Thoracic aorta (tissue), 2 donors: ENCODE data around the gene IL17B. TPM values are rescaled to one million over a fixed set of nuclear protein-coding genes. Genes with fewer than 3 reads are reported as not detected.

Source experiments
- ATAC-seq: fragments of 150-250 bp; one replicate; pipeline ENCODE4 v1.8.0; 2017; ENCODE audit warnings: low read depth; ENCODE audit not compliant: insufficient number of reproducible peaks, low FRiP score
- DNase-seq: peaks from one replicate; pipeline ENCODE4 v3.0.0-alpha.2; 2020; ENCODE audit warnings: low spot score
- H3K27ac ChIP-seq, 2 donors: fragments of 200-600 bp; sonication (generic); 1 replicate in 1 of 2; 2 replicates in 1 of 2; pipeline ENCODE4 v1.5.1; 2016; ENCODE audit warnings: mild to moderate bottlenecking in 2 of 2, moderate library complexity in 2 of 2
- H3K27me3 ChIP-seq: fragments of 200-600 bp; sonication (generic); replicated peaks from 2 replicates; pipeline ENCODE4 v1.6.0; 2016; ENCODE audit warnings: mild to moderate bottlenecking; ENCODE audit not compliant: insufficient read depth
- H3K36me3 ChIP-seq: fragments of 200-600 bp; sonication (generic); one replicate; pipeline ENCODE4 v1.5.1; 2016
- H3K4me1 ChIP-seq, 2 donors: fragments of 200-600 bp; sonication (generic); 1 replicate in 1 of 2; 2 replicates in 1 of 2; pipeline versions ENCODE4 v1.5.1 to v1.6.0; 2016; ENCODE audit warnings: low read depth in 2 of 2, mild to moderate bottlenecking in 1 of 2; ENCODE audit not compliant: control insufficient read depth in 1 of 2
- H3K4me3 ChIP-seq: fragments of 200-600 bp; sonication (generic); 2 replicates; pipeline ENCODE4 v1.5.1; 2016; ENCODE audit warnings: mild to moderate bottlenecking
- H3K9me3 ChIP-seq: fragments of 200-600 bp; sonication (generic); 2 replicates; pipeline ENCODE4 v1.5.1; 2016
- CTCF ChIP-seq: fragments of 200-600 bp; sonication (generic); IDR thresholded peaks from one replicate; pipeline ENCODE4 v1.5.1; 2019; ENCODE audit warnings: antibody characterized with exemption
- total RNA-seq, 2 donors: library from RNA; depleted of rRNA; stranded (reverse); fragments of >200 nt; gene quantifications; one replicate each; pipeline versions ENCODE4 v1.1.0 to v1.2.3, GENCODE V29; 2016

IL17B gene
- total RNA-seq, 2 donors from 2014 or later: 1.9 to 7.1 TPM

GRCh38 chr5:149421834-149422233 is 42.7 kb upstream of the IL17B start:
- Histone ChIP-seq H3K4me3 (peak overlapping the region; percentile 83), H3K36me3 (peaks cover 96% of the 10 kb centered on the region), H3K27me3 (no peaks in the 10 kb centered on the region), H3K4me1 (peaks cover 36 to 95% of the 10 kb centered on the region in 2 donors), H3K27ac (peak overlapping the region; percentile 96 to 97), H3K9me3 (no peaks in the 10 kb centered on the region)
- no peak for TF ChIP-seq CTCF
- DNase-seq (no peak), ATAC-seq (no peak)

- no peaks in the 10 kb centered on the region for H3K27me3 ChIP-seq
- H3K9me3 ChIP-seq: no peaks in the 10 kb centered on the region
- H3K27ac ChIP-seq: peak overlapping the region; percentile 96 to 97
- H3K36me3 ChIP-seq: peaks cover 96% of the 10 kb centered on the region
- peaks cover 38 to 99% of the 10 kb centered on the region in 2 donors for H3K4me1 ChIP-seq
- DNase-seq (no peak), ATAC-seq (no peak)
- TF ChIP-seq CTCF: no peak
- H3K4me3 ChIP-seq: peak overlapping the region; percentile 83
Observed at GRCh38 chr5:149421372-149421685, 42.2 kb upstream of the IL17B start.

- DNase-seq (no peak), ATAC-seq (no peak)
- Histone ChIP-seq H3K4me3 (peak overlapping the region; percentile 83), H3K4me1 (peaks cover 43 to 99% of the 10 kb centered on the region in 2 donors), H3K36me3 (peaks cover 96% of the 10 kb centered on the region), H3K27me3 (no peaks in the 10 kb centered on the region), H3K27ac (peak overlapping the region; percentile 96 to 97), H3K9me3 (no peaks in the 10 kb centered on the region)
- TF ChIP-seq CTCF: no peak
Observed at GRCh38 chr5:149420545-149421371, 41.7 kb upstream of the IL17B start.

GRCh38 chr5:149419859-149420544 is 40.9 kb upstream of the IL17B start:
- TF ChIP-seq CTCF: no peak
- H3K36me3 ChIP-seq: peaks cover 96% of the 10 kb centered on the region

GRCh38 chr5:149419532-149419858 is 40.4 kb upstream of the IL17B start:
- H3K27ac ChIP-seq: peak overlapping the region; percentile 96 to 97
- peaks cover 43 to 100% of the 10 kb centered on the region in 2 donors for H3K4me1 ChIP-seq
- peaks cover 94% of the 10 kb centered on the region for H3K36me3 ChIP-seq
- no peaks in the 10 kb centered on the region for H3K27me3 ChIP-seq
- ATAC-seq: no peak
- DNase-seq: no peak
- TF ChIP-seq CTCF: no peak
- peak overlapping the region; percentile 83 for H3K4me3 ChIP-seq
- no peaks in the 10 kb centered on the region for H3K9me3 ChIP-seq

More at GRCh38 chr5:149419859-149420544, 40.9 kb upstream of the IL17B start:
- DNase-seq (no peak), ATAC-seq (no peak)
- no peaks in the 10 kb centered on the region for H3K9me3 ChIP-seq
- no peaks in the 10 kb centered on the region for H3K27me3 ChIP-seq
- H3K27ac ChIP-seq: peak overlapping the region; percentile 96 to 97
- peaks cover 43 to 100% of the 10 kb centered on the region in 2 donors for H3K4me1 ChIP-seq
- peak overlapping the region; percentile 83 for H3K4me3 ChIP-seq
